Omental fat pad (tissue), 4 donors: ENCODE results near the gene TBC1D3I. TPM values are rescaled to one million over a fixed set of nuclear protein-coding genes. Genes with fewer than 3 reads are reported as not detected.
"Not testable (repeated sequence)": the region's sequence is repeated elsewhere in the genome, so short reads cannot be mapped to it uniquely, and the experiment has no call there.

Source experiments
- ATAC-seq: fragments of 150-250 bp; one replicate; pipeline ENCODE4 v1.9.1; 2016; ENCODE audit warnings: mild to moderate bottlenecking, moderate library complexity; ENCODE audit not compliant: low FRiP score
- DNase-seq: peaks from one replicate; pipeline ENCODE4 v3.0.0-alpha.2; 2019; ENCODE audit warnings: low spot score
- total RNA-seq, 4 donors: library from RNA; depleted of rRNA; stranded (reverse); fragments of >200 nt; gene quantifications; one replicate each; pipeline ENCODE4 v1.1.0, GENCODE V29; 2016
- TF ChIP-seq, protein P1 (sequence below), 3 donors: fragments of 450-650 bp; IDR thresholded peaks; one replicate each; pipeline ENCODE4 v1.5.1; 2016 to 2017; ENCODE audit warnings: antibody characterized with exemption in 3 of 3, mild to moderate bottlenecking in 3 of 3, moderate library complexity in 2 of 3

Gene TBC1D3I
- total RNA-seq, 4 donors from 2014 or later: 0.28 TPM; not detected in 3

DNA sequence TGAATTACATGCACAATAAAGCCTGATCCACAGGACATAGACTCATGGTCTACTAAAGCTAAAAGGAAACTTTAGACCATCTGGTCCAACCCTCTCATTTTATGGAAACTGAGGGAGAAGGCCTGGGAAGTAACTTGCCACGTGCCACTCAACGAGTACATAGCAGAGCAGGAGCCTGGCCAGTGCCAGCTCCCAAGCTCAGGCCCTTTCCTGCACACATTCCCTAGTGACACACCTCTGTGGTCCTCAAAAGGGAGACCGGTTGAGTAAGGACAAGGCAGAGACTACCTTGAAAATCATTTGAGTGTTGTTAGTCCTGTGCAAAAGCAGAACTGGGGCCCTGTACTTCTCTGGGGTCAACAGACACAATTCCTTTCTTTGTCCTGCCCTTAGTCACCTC is 50.7 kb downstream of the TBC1D3I start:
- no peak for ATAC-seq

DNA sequence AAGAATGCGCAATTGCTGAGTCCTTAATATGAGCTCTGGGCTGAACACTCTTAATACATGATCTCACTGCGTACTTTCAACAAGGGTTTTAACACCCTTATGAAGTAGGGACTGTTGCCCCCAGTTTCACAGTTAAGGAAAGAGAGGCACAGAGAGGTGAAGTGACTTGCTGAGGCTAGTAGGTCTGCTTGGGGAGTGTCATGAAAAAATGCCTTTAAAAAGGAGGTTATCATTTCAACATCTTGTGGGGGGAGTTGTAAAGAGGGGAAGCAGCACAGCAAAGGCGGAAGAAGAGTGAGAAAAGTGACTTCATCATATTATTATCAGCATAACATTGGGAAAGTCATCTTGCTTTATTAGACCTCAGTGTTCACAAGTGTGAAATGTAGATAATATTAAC is 51.4 kb downstream of the TBC1D3I start:
- TF ChIP-seq, protein P1, sequence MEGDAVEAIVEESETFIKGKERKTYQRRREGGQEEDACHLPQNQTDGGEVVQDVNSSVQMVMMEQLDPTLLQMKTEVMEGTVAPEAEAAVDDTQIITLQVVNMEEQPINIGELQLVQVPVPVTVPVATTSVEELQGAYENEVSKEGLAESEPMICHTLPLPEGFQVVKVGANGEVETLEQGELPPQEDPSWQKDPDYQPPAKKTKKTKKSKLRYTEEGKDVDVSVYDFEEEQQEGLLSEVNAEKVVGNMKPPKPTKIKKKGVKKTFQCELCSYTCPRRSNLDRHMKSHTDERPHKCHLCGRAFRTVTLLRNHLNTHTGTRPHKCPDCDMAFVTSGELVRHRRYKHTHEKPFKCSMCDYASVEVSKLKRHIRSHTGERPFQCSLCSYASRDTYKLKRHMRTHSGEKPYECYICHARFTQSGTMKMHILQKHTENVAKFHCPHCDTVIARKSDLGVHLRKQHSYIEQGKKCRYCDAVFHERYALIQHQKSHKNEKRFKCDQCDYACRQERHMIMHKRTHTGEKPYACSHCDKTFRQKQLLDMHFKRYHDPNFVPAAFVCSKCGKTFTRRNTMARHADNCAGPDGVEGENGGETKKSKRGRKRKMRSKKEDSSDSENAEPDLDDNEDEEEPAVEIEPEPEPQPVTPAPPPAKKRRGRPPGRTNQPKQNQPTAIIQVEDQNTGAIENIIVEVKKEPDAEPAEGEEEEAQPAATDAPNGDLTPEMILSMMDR (IDR thresholded peaks at IDR 0.05): no peak
- ATAC-seq (no peak), DNase-seq (no peak)

More for the DNA sequence above, 50.7 kb downstream of the TBC1D3I start:
- TF ChIP-seq, protein P1 (IDR thresholded peaks at IDR 0.05): no peak
- DNase-seq: no peak

DNA sequence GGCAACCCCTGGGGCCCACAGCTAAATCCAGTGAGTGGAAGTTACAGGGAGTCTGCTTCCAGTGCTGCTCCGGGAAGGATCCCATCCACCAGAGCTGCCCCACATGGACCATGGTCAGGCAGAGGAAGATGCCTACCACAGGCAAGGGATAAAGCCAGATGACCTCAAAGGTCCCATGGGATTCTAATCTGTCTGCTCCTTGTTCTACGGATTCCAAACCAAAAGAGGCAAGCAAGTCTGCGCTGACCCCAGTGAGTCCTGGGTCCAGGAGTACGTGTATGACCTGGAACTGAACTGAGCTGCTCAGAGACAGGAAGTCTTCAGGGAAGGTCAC is 52.1 kb downstream of the TBC1D3I start:
- TF ChIP-seq, protein P1 (IDR thresholded peaks at IDR 0.05): no peak
- ATAC-seq (no peak), DNase-seq (no peak)

DNA sequence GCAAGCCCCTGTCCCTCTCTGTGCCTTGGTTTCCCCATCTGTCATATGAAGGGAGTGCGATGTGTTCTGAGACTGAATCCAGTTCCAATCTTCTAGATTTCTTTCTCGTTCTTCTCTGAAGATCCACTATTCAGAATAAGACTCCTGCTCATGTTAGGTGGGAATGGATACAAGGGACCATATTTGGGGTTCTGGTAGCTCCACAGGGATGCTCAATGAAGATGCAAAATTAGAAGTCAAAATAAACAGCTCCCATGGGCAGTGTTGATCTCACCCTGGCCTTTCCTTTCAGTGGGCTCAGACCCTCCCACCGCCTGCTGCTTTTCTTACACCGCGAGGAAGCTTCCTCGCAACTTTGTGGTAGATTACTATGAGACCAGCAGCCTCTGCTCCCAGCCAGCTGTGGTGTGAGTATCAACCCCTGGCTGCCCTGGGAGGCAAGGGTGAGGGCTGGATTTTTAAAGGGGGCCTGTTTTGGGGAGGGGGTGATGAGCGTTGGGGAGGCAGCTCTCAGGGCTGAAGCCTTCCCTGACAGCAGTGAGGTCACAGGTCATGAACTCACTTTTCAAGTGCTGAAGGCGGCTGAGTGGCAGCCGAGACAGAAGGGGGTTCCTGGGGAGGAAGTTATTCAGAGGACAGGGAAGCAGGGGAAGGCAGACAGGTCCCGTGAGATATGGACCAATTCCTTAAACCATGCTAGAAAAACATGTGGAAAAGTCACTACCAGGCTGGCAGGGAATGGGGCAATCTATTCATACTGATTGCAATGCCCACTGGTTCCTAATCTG is 52.7 kb downstream of the TBC1D3I start:
- not testable (repeated sequence) for ATAC-seq, DNase-seq

DNA sequence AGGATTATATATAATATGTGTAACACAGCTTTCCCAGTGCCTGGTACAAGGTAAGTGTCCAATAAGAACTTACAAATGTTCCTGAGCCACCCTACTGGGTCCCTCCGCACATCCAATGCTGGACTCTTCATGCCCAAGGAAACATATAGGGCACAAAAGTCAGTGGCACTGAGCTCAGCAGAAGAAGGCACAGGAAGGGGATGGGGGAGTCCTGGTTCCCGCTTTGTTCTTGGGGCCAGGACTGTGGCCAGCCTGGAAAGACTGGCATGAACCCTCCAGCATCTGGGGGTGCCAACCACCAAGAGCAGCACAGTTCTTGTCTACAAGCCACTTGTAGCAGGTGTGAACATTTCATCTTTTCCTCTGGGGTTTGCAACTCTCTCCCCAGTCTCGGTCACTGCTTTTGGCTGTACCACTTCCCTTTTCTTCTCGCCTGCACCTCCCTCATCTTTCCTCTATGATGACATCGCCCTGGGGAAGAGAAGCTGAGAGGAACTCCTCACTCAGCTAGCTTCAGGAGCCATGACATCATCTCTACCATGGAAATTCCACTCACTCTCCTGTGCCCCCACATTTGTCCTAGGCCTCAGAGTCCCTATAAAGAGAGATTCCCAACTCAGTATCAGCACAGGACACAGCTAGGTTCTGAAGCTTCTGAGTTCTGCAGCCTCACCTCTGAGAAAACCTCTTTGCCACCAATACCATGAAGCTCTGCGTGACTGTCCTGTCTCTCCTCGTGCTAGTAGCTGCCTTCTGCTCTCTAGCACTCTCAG is 53.7 kb downstream of the TBC1D3I start, which contains the start of gene CCL4L2:
TSS of gene CCL4L2 (plus strand) at position 625 of the 773 bp plus-strand sequence.
- ATAC-seq: peak; percentile 21
- DNase-seq: not testable (repeated sequence)

DNA sequence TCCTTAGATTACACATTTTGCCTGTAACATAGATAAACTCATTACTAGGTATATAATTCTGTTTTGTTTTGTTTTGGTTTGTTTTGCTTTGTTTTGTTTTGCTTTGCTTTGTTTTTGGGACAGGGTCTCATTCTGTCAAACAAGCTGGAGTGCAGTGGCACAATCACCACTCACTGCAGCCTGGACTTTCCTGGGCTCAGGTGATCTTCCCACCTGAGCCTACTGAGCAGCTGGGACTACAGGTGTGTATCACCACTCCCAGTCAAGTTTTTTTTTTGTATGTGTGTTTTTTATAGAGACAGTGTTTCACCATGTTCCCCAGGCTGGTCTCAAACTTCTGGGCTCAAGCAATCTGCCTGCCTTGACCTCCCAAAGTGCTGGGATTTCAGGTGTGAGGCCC is 54.8 kb downstream of the TBC1D3I start:
- ATAC-seq (no peak), DNase-seq (no peak)
- TF ChIP-seq, protein P1 (IDR thresholded peaks at IDR 0.05): no peak

DNA sequence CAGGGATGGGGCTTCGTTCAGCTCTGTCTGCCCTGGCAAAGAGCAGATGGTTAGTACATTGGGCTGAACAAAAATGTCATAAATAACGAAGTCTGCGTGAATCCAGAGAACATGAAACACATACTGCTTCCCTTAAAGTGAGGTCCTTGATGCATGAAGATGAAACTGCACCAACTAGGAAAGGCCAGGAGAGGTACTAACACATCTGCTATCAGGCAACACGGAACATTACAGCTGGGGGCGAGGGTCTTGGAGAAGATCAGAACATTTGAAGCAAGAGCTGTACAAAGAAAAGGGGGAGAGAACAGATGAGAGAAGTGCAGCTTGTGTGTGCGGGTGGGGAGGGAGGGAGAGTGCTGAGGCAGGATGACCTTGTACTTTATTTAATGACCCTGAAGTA is 57.0 kb downstream of the TBC1D3I start:
- DNase-seq, ATAC-seq: not testable (repeated sequence)

DNA sequence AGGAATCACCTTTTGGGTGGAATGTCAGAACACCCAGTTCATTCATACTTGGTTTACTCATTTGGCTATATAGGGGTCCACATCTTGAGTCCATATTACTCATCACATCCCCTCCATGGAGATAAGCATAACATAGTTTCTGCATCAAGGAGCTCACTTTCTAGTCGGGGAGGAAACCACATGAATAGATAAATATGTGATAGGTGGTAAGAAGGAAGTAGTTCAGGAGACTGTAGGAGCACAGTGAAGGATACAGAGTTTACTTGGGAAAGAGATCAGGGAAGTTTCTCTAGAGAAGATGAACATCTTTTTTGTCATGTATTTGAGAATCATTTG is 57.9 kb downstream of the TBC1D3I start:
- DNase-seq, ATAC-seq: not testable (repeated sequence)
